AG04450 (cell line): ENCODE data around the gene INSYN2B. TPM values are rescaled to one million over a fixed set of nuclear protein-coding genes. Genes with fewer than 3 reads are reported as not detected.

Experiments
- CTCF ChIA-PET: fragments of 300-600, 350-600 bp; formaldehyde crosslinking; extraction: SDS; loops from one replicate; lab custom pipeline; 2022; ENCODE audit warnings: antibody characterized with exemption, inconsistent platforms; lab: Charles Lee
- POLR2A ChIA-PET: fragments of 350-600 bp; formaldehyde crosslinking; extraction: SDS; loops from one replicate; lab custom pipeline; 2021; ENCODE audit warnings: antibody characterized with exemption, inconsistent platforms; lab: Yijun Ruan, JAX
- DNase-seq: peaks from one replicate; pipeline ENCODE4 v3.0.0-alpha.2; 2011; ENCODE audit warnings: low read depth, low spot score
- H3K27ac ChIP-seq: one replicate; pipeline ENCODE4 v1.5.1; 2012; ENCODE audit warnings: low read depth, low read length, control low read depth
- H3K27me3 ChIP-seq: one replicate; pipeline ENCODE4 v1.6.0; 2012; ENCODE audit warnings: low read length; ENCODE audit not compliant: control insufficient read depth, insufficient read depth
- H3K4me3 ChIP-seq: 2 replicates; pipeline ENCODE4 v1.5.1; 2011; ENCODE audit warnings: mild to moderate bottlenecking, low read depth, low read length, control low read depth
- H3K9me3 ChIP-seq: 2 replicates; pipeline ENCODE4 v1.5.1; 2012; ENCODE audit warnings: low read length; ENCODE audit not compliant: control insufficient read depth, insufficient read depth
- polyA plus RNA-seq: library from polyadenylated mRNA; depleted of rRNA; stranded (reverse); fragments of >200 nt; gene quantifications from 2 replicates; pipeline ENCODE4 v1.2.3, GENCODE V29; 2011
- TF ChIP-seq, protein P1 (sequence below): IDR thresholded peaks from 2 replicates; pipeline ENCODE4 v1.5.1; 2011; ENCODE audit warnings: low read depth, low read length, control low read depth, inconsistent platforms

The INSYN2B gene
- polyA plus RNA-seq, 1 experiment: 6.8 TPM

GRCh38 chr5:169938439-169938838, 41.9 kb downstream of the INSYN2B start:
- CTCF ChIA-PET: interaction anchor here (0.8 to 1.0 kb wide), 3 partner anchors 42 to 268 kb away, joined by 3 to 4 read pairs (median 3); no protein-coding TSS in a partner anchor
- H3K9me3 ChIP-seq: no peaks in the 10 kb centered on the region

GRCh38 chr5:169935762-169936161, 44.5 kb downstream of the INSYN2B start:
- TF ChIP-seq, protein P1, sequence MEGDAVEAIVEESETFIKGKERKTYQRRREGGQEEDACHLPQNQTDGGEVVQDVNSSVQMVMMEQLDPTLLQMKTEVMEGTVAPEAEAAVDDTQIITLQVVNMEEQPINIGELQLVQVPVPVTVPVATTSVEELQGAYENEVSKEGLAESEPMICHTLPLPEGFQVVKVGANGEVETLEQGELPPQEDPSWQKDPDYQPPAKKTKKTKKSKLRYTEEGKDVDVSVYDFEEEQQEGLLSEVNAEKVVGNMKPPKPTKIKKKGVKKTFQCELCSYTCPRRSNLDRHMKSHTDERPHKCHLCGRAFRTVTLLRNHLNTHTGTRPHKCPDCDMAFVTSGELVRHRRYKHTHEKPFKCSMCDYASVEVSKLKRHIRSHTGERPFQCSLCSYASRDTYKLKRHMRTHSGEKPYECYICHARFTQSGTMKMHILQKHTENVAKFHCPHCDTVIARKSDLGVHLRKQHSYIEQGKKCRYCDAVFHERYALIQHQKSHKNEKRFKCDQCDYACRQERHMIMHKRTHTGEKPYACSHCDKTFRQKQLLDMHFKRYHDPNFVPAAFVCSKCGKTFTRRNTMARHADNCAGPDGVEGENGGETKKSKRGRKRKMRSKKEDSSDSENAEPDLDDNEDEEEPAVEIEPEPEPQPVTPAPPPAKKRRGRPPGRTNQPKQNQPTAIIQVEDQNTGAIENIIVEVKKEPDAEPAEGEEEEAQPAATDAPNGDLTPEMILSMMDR: no peak
- H3K9me3 ChIP-seq: no peaks in the 10 kb centered on the region
- no peaks in the 10 kb centered on the region for H3K27me3 ChIP-seq
- POLR2A ChIA-PET: interaction anchor here (1.0 kb wide), 1 partner anchor 14 kb away, joined by 4 read pairs; no protein-coding TSS in a partner anchor
- DNase-seq: no peak
- H3K4me3 ChIP-seq: no peak overlapping the region
- H3K27ac ChIP-seq: no peak overlapping the region
- CTCF ChIA-PET: interaction anchor here (1.0 to 3.3 kb wide), 3 partner anchors 12 to 234 kb away, joined by 5 to 22 read pairs (median 5); partner anchors contain the start of gene INSYN2B

More at GRCh38 chr5:169938439-169938838, 41.9 kb downstream of the INSYN2B start:
- Histone ChIP-seq H3K27me3 (no peaks in the 10 kb centered on the region), H3K27ac (no peak overlapping the region), H3K4me3 (no peak overlapping the region)
- POLR2A ChIA-PET: interaction anchor here (0.6 kb wide), 1 partner anchor 681 kb away, joined by 3 read pairs; no protein-coding TSS in a partner anchor
- no peak for DNase-seq
- TF ChIP-seq, protein P1: no peak

- CTCF ChIA-PET: interaction anchor here (0.7 to 3.3 kb wide), 4 partner anchors 13 to 233 kb away, joined by 3 to 22 read pairs (median 5); partner anchors contain the start of gene INSYN2B
- no peaks in the 10 kb centered on the region for H3K9me3 ChIP-seq
- peak; percentile 41 for DNase-seq
- H3K4me3 ChIP-seq: no peak overlapping the region
- TF ChIP-seq, protein P1: no peak
- H3K27me3 ChIP-seq: no peaks in the 10 kb centered on the region
- POLR2A ChIA-PET: interaction anchor here (1.0 kb wide), 1 partner anchor 13 kb away, joined by 4 read pairs; no protein-coding TSS in a partner anchor
- no peak overlapping the region for H3K27ac ChIP-seq
These were observed 45.3 kb downstream of the INSYN2B start for GRCh38 chr5:169934990-169935389.

DNA sequence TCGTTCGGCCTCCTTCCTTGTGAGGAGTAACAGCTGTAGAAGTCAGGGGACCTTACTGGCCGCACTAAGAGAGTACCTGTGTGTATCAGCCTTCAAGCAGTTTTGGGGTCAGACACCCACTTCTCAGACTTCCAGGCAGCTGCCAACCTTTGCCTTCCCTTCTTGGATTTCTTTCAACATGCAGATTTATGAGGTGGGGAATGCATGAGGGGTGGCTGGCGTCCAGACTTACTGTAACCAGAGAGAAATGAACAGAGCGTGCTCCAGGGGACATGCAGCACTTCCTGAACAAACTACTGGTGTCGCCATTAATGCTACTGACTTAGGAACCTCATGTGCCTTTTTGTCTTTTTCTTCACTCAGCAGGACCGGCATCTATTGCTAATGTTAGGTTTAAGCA, 46.7 kb downstream of the INSYN2B start:
- no peak for DNase-seq
- TF ChIP-seq, protein P1: no peak
- Histone ChIP-seq H3K9me3 (no peaks in the 10 kb centered on the region), H3K27ac (no peak overlapping the region), H3K4me3 (no peak overlapping the region), H3K27me3 (no peaks in the 10 kb centered on the region)
- CTCF ChIA-PET: no interaction called here
- POLR2A ChIA-PET: no interaction called here

- DNase-seq: no peak
- TF ChIP-seq, protein P1: no peak
- no peak overlapping the region for H3K27ac ChIP-seq
- POLR2A ChIA-PET: no interaction called here
- H3K9me3 ChIP-seq: no peaks in the 10 kb centered on the region
- H3K27me3 ChIP-seq: no peaks in the 10 kb centered on the region
- CTCF ChIA-PET: no interaction called here
- H3K4me3 ChIP-seq: no peak overlapping the region
These were observed 47.2 kb downstream of the INSYN2B start for GRCh38 chr5:169933127-169933526.
